Endothelial cell of umbilical vein (primary cell): ENCODE data around the gene ZPLD1. TPM values are rescaled to one million over a fixed set of nuclear protein-coding genes. Genes with fewer than 3 reads are reported as not detected.

ENCODE experiments used
- BruUV-seq: library from RNA; stranded (reverse); fragments of 400-500 nt; replicated peaks from 2 replicates; lab custom pipeline; 2021; lab: Mats Ljungman, UMichigan
- CTCF ChIA-PET: fragments of 300-600, 350-600 bp; sonication (Branson Sonifier 250); formaldehyde crosslinking; loops from one replicate; lab custom pipeline; 2021; ENCODE audit warnings: antibody characterized with exemption, inconsistent platforms; lab: Charles Lee
- POLR2A ChIA-PET: fragments of 300-600, 350-600 bp; sonication (Branson Sonifier 250); formaldehyde crosslinking; loops from one replicate; lab custom pipeline; 2021; ENCODE audit warnings: antibody characterized with exemption, inconsistent platforms; lab: Charles Lee
- DNase-seq: peaks from one replicate; pipeline ENCODE4 v3.0.0-alpha.2; 2011; ENCODE audit warnings: low read depth, low spot score
- FAIRE-seq: peaks from 2 replicates; lab custom pipeline; 2011; peaks lifted over from hg19 to GRCh38; lab: Jason Lieb, UNC
- H2AFZ ChIP-seq: 2 replicates; pipeline ENCODE4 v1.6.0; 2012; ENCODE audit warnings: low read depth, low read length, control low read depth, inconsistent platforms
- H3K27ac ChIP-seq: 2 replicates; pipeline ENCODE4 v1.5.1; 2011; ENCODE audit warnings: low read depth, mild to moderate bottlenecking, control low read depth, low read length, moderate library complexity; ENCODE audit not compliant: insufficient read depth
- H3K27me3 ChIP-seq, 2 experiments: 2 replicates each; pipeline versions ENCODE4 v1.6.0 to v1.6.1; 2011; ENCODE audit warnings: low read length in 2 of 2, mixed read lengths in 1 of 2; ENCODE audit not compliant: control insufficient read depth in 2 of 2, insufficient read depth in 2 of 2
- H3K36me3 ChIP-seq, 2 experiments: 2 replicates in 1 of 2; 3 replicates in 1 of 2; pipeline ENCODE4 v1.5.1; 2011; ENCODE audit warnings: low read length in 2 of 2, mild to moderate bottlenecking in 1 of 2, moderate library complexity in 1 of 2; ENCODE audit not compliant: control insufficient read depth in 2 of 2, insufficient read depth in 2 of 2; ENCODE audit errors: extremely low read depth in 1 of 2
- H3K4me1 ChIP-seq: 3 replicates; pipeline ENCODE4 v1.5.1; 2011; ENCODE audit warnings: mild to moderate bottlenecking, low read length; ENCODE audit not compliant: control insufficient read depth, insufficient read depth; ENCODE audit errors: extremely low read depth
- H3K4me2 ChIP-seq: 2 replicates; pipeline ENCODE4 v1.6.1; 2011; ENCODE audit warnings: low read length, control low read depth, mixed read lengths; ENCODE audit not compliant: insufficient read depth
- H3K4me3 ChIP-seq, 3 experiments: fragments of 200-600 bp in 1 of 3; sonication (generic), shearing (Covaris generic) in 1 of 3; replicated peaks in 1 of 3; 2 replicates each; pipeline ENCODE4 v1.5.1; 2011 to 2016; ENCODE audit warnings: control low read depth in 3 of 3, low read length in 3 of 3, mild to moderate bottlenecking in 2 of 3, inconsistent platforms in 1 of 3, low read depth in 1 of 3, moderate library complexity in 1 of 3; ENCODE audit not compliant: insufficient read depth in 1 of 3
- H3K79me2 ChIP-seq: 2 replicates; pipeline ENCODE4 v1.6.0; 2012; ENCODE audit warnings: low read length, inconsistent platforms; ENCODE audit not compliant: control insufficient read depth, insufficient read depth
- H3K9ac ChIP-seq: replicated peaks from 2 replicates; pipeline ENCODE3; 2011; ENCODE audit warnings: low read length, control low read depth; ENCODE audit not compliant: insufficient read depth; ENCODE audit errors: extremely low read depth
- H3K9me1 ChIP-seq: replicated peaks from 3 replicates; pipeline ENCODE4 v1.6.0; 2011; ENCODE audit warnings: mild to moderate bottlenecking, low read length; ENCODE audit not compliant: control insufficient read depth, insufficient read depth; ENCODE audit errors: extremely low read depth
- H3K9me3 ChIP-seq: replicated peaks from 2 replicates; pipeline ENCODE4 v1.5.1; 2012; ENCODE audit warnings: low read length, inconsistent platforms; ENCODE audit not compliant: control insufficient read depth, insufficient read depth
- H4K20me1 ChIP-seq: replicated peaks from 2 replicates; pipeline ENCODE3; 2011; ENCODE audit warnings: mild to moderate bottlenecking, low read length; ENCODE audit not compliant: control insufficient read depth, insufficient read depth; ENCODE audit errors: extremely low read depth
- EZH2 ChIP-seq: IDR thresholded peaks from 2 replicates; pipeline ENCODE4 v1.6.1; 2012; ENCODE audit warnings: borderline replicate concordance, low read depth, mild to moderate bottlenecking, moderate library complexity, low read length, inconsistent platforms; ENCODE audit not compliant: severe bottlenecking
- FOS ChIP-seq: IDR thresholded peaks from 2 replicates; pipeline ENCODE4 v1.6.1; 2011; ENCODE audit warnings: mild to moderate bottlenecking, low read length, moderate library complexity, borderline replicate concordance; ENCODE audit not compliant: insufficient read depth
- GATA2 ChIP-seq: IDR thresholded peaks from 2 replicates; pipeline ENCODE4 v1.7.0; 2011; ENCODE audit warnings: low read depth, mild to moderate bottlenecking, moderate library complexity, mixed read lengths, low read length; ENCODE audit not compliant: insufficient read length, insufficient read depth
- JUN ChIP-seq: IDR thresholded peaks from 2 replicates; pipeline ENCODE4 v1.6.1; 2011; ENCODE audit warnings: borderline replicate concordance, low read depth; ENCODE audit not compliant: insufficient read length, insufficient read depth
- MYC ChIP-seq: IDR thresholded peaks from one replicate; pipeline ENCODE4 v1.6.1; 2011; ENCODE audit warnings: mild to moderate bottlenecking, low read depth, low read length
- POLR2A ChIP-seq: IDR thresholded peaks from 2 replicates; pipeline ENCODE4 v1.6.1; 2012; ENCODE audit warnings: low read depth, mild to moderate bottlenecking, control low read depth, low read length
- POLR2AphosphoS5 ChIP-seq: IDR thresholded peaks from 2 replicates; pipeline ENCODE4 v1.6.1; 2012; ENCODE audit warnings: low read depth, mild to moderate bottlenecking, control low read depth, low read length, moderate library complexity; ENCODE audit not compliant: insufficient read depth
- dilution Hi-C: fragments of 300-500 bp; cut with MboI; formaldehyde crosslinking; loops from one replicate; pipeline ENCODE4 v1.15.0; 2019; ENCODE audit warnings: low sequenced_read_pairs; ENCODE audit not compliant: extremely low pct_ligation_motif_present
- intact Hi-C: fragments of 100-400 bp; cut with micrococcal nuclease; formaldehyde crosslinking; loops from one replicate; pipeline ENCODE4 v1.10.0; 2022
- polyA plus RNA-seq, 4 experiments: library from polyadenylated mRNA; depleted of rRNA in 3 of 4; stranded (reverse) in 3 of 4; unstranded in 1 of 4; fragments of >200 nt; gene quantifications; 2 replicates each; pipeline versions ENCODE4 v1.2.1 to v1.2.3, GENCODE V29; 2011 to 2012; ENCODE audit warnings: missing spikeins in 1 of 4
- total RNA-seq: library from RNA; stranded (reverse); gene quantifications from 2 replicates; pipeline ENCODE4 v1.2.3, GENCODE V29; 2021
- TF ChIP-seq, protein P1 (sequence below): IDR thresholded peaks from 2 replicates; pipeline ENCODE4 v1.6.1; 2011; ENCODE audit not compliant: insufficient read depth, insufficient read length
- TF ChIP-seq, protein P2 (sequence below), 2 donors: IDR thresholded peaks; 1 replicate in 1 of 2; 2 replicates in 1 of 2; pipeline ENCODE4 v1.5.1; 2011; ENCODE audit warnings: low read length in 2 of 2, mild to moderate bottlenecking in 2 of 2, moderate library complexity in 2 of 2, control low read depth in 1 of 2, inconsistent platforms in 1 of 2, low read depth in 1 of 2; ENCODE audit not compliant: insufficient read depth in 1 of 2; ENCODE audit errors: extremely low read depth in 1 of 2

Gene ZPLD1
- total and polyA plus RNA-seq, 2 donors (not counting 3 experiments of a cell fraction or from before 2014, with no cell fraction given) = not detected

DNA sequence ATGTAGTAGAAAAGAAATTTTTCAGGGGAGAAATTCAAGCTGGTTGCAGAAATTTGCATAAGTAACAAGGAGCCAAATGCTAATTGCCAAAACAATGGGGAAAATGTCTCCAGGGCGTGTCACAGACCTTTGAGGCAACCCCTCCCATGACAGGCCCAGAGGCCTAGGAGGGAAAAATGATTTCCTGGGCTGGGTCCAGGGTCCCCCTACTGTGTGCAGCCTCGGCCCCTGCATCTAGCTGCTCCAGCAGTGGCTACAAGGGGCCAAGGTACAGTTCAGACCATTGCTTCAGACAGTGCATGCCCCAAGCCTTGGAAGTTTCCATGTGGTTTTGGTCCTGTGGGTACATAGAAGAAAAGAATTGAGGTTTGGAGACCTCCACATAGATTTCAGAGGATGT, 70.7 kb downstream of the ZPLD1 start:
- BruUV-seq = no TSS peak
- TF ChIP-seq MYC (no peak), POLR2A (no peak), GATA2 (no peak), FOS (no peak), POLR2AphosphoS5 (no peak), JUN (no peak), EZH2 (no peak)
- TF ChIP-seq, protein P1, sequence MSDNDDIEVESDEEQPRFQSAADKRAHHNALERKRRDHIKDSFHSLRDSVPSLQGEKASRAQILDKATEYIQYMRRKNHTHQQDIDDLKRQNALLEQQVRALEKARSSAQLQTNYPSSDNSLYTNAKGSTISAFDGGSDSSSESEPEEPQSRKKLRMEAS = no peak
- TF ChIP-seq, protein P2, sequence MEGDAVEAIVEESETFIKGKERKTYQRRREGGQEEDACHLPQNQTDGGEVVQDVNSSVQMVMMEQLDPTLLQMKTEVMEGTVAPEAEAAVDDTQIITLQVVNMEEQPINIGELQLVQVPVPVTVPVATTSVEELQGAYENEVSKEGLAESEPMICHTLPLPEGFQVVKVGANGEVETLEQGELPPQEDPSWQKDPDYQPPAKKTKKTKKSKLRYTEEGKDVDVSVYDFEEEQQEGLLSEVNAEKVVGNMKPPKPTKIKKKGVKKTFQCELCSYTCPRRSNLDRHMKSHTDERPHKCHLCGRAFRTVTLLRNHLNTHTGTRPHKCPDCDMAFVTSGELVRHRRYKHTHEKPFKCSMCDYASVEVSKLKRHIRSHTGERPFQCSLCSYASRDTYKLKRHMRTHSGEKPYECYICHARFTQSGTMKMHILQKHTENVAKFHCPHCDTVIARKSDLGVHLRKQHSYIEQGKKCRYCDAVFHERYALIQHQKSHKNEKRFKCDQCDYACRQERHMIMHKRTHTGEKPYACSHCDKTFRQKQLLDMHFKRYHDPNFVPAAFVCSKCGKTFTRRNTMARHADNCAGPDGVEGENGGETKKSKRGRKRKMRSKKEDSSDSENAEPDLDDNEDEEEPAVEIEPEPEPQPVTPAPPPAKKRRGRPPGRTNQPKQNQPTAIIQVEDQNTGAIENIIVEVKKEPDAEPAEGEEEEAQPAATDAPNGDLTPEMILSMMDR (IDR thresholded peaks at IDR 0.05; ENCODE audit: extremely low read depth in 1 of 2, insufficient read depth in 1 of 2, low read depth in 1 of 2, low read length in 2 of 2) = no peak
- Histone ChIP-seq H3K9me3 (no peaks in the 10 kb centered on the region), H3K27me3 (peaks cover 0 to 1% of the 10 kb centered on the region in 2 experiments), H2AFZ (no peak overlapping the region), H3K4me3 (no peak overlapping the region), H3K36me3 (no peaks in the 10 kb centered on the region), H3K9ac (no peak overlapping the region), H4K20me1 (no peaks in the 10 kb centered on the region), H3K4me1 (no peaks in the 10 kb centered on the region), H3K79me2 (no peaks in the 10 kb centered on the region), H3K4me2 (no peak overlapping the region), H3K27ac (no peak overlapping the region), H3K9me1 (no peaks in the 10 kb centered on the region)
- ChIA-PET CTCF (no interaction called here), POLR2A (no interaction called here)
- intact Hi-C loops (no loop called here), dilution Hi-C loops (no loop called here)
- DNase-seq (no peak), FAIRE-seq (no peak)
